ENCODE data around the gene CA4.
"Not testable (repeated sequence)": the region's sequence is repeated elsewhere in the genome, so short reads cannot be mapped to it uniquely, and the experiment has no call there.

Gene CA4

GRCh38 chr17:60149691-60150582, at the start of gene CA4:
Gene CA4 (plus strand): TSS chr17:60149973. CDS start chr17:60150035, 62 bp downstream.
- DNase-seq: peak in 2 of 3 experiments; percentile 43 to 49

DNA sequence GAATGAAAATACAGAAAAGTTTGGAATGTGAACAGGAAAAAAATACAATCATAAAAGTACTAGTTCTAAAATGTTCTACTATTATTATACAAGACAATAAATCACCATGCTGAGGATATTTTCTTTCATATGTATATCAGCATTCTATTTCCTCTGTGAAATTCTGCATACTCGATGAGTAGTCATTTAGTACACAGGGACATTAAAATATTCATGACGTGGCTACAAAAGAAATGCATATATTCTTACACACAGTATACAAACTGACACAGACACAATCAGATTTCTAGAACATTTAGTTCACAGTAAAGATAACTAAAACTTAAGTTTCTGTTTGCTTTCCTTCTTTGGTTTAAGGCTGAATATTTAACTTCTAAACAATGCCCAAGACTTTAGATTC, 49.2 kb upstream of the CA4 start:
- not testable (repeated sequence) for DNase-seq

GRCh38 chr17:60102015-60102631, 47.6 kb upstream of the CA4 start:
- DNase-seq: not testable (repeated sequence)

DNA sequence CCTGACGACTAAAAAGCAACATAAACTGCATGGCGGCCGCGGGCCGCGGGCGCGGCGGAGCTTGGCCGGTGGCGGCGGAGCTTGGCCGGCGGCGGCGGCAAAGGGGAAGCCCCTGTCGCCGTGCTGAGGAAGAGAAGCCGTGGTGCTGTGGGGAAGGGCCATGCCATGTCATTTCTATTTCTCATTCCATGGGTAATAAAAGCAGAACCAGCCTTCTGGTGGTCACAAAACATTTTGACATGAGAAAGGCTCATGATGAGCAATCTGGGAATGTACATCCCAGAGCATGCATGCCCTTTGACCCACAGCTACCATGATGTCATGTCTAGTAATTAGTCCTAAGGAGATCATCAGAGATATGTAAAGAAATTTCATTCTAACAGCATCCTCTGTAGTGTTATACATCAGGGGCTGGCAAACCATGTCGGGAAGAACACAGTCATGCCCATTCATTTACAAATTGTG, 47.1 kb upstream of the CA4 start:
- no peak for DNase-seq

DNA sequence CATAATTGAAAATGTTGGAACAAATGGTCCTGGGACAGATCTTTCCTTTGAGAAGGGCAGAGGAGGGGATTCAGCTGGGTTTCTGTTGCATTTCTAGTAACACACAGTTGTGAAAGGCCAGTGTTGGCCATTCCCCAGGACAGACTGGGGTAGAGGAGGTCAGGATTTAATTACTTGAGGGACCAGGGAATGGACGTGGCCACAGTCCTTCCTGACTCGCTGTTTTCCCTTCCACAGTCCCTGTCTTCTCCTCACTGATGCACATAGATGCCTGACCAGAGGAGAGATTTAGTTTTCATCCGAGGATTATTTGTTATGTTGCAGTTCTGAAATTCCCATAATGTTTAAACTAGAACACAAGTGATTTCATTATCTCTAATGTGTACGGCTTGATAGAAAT, 45.8 kb upstream of the CA4 start:
- no peak for DNase-seq

GRCh38 chr17:60106340-60107059, 43.3 kb upstream of the CA4 start:
- DNase-seq: no peak

- no peak for DNase-seq
Measured at GRCh38 chr17:60107526-60108257, 42.1 kb upstream of the CA4 start.

- DNase-seq: not testable (repeated sequence)
Measured at GRCh38 chr17:60108309-60108708, 41.5 kb upstream of the CA4 start.

GRCh38 chr17:60108712-60109111, 41.1 kb upstream of the CA4 start:
- no peak for DNase-seq

- DNase-seq: no peak
Measured at GRCh38 chr17:60109161-60109560, 40.6 kb upstream of the CA4 start.

DNA sequence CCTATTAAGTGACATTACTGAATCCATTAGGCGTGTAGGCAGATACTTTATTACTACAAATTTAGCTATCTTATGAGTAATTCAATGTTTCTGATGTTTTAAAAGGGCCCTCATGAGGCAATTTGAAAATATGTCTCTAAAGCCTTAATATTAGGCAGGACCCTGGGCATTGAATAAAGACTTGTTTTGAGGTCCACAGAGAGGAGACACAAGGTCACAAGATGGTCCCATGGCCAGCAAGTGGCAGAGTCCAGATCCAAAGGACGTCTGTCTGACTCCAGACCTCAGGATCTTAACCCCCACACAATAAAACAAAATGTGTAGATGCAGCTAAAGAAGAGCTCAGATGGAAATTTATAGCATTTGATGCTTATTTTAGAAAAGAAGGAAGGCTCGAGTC, 39.2 kb upstream of the CA4 start:
- DNase-seq: no peak

- DNase-seq: peak in 1 of 3 experiments; percentile 1
Measured at GRCh38 chr17:60111661-60112060, 38.1 kb upstream of the CA4 start.

DNA sequence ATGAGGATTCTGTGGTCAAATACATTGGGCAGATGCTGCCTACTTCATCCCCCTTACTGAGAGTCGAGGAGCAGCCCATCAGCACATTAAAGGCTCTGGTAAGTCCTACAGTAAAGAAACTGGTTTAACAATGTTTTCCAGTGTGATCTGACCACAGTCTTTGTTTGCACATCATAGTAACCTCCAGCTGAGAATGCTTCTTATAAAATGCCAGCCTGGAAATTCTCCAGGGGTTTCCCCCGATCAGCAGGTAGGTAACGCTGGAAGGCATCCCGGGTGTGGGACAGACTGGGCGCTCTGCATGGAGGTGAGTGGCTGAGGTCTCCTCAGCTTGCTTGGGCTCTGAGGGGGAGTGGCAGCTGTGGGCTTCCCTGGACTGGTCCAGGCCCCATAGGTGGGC, 34.4 kb upstream of the CA4 start:
- DNase-seq: not testable (repeated sequence)

- not testable (repeated sequence) for DNase-seq
Measured at GRCh38 chr17:60116196-60116595, 33.6 kb upstream of the CA4 start.

DNA sequence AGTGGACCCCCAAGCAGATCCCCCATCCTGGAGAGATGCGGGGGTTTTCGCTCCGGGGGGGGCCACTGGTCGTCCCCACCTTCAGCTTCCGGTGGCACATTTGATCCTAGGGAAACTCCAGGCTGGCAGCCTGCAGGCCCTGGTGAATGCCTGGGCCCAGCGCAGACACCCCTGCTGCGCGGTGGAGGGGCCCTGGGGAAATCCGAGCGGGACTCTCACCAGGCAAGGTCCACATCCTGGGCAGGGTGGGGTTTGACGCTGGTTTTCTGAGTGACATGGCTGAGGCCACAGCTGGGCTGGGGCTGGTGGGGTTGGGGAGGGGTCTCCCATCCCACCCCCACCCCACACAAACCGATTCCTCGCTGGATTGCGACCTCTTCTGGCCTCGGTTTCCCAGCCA, 30.6 kb upstream of the CA4 start:
- DNase-seq: not testable (repeated sequence)

DNA sequence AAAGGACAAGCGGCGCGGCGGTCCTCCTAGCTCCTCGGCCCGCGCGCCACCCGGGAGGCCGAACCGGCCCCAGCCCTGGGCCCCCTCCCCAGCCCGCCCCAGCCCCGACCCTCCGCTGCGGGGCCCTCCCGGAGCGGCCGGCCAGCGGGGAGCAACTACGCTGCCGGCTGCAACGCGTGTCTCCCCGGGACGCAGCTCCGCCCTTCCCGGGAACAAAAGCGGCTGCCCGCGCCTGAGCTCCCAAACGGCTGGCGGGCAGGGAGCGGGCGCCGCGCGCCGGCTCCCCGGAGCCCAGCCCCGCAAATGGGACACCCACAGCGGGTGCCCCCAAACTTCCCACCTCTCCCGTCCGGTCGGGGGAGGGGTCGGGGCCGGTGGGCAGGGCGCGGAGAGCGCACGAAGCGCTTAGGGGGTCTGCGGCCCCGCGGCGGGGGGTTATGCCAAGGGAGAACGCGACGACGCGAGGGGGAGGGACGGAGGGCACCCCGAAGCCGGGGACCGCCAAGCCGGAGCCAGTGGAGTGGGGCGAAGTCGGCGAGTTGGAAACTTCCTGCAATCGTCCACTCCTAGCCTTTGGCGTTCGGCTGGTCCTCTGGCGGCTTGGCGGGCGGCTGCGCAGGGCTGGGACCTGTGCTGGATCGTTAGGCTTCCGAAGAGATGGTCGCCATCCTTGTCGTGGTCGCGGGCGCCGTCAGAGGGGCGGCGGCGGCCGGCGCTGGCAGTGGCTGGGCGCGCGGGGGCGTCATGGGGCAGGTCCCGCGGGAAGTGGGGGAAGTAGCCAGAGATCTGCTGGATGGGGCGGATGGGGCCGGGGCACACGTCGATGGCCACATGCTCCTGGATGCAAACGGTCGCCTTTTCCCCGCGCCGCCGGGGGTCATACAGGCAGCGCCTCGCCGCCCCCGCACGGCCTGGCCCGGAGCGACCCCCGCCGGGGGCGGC, 29.7 kb upstream of the CA4 start:
- not testable (repeated sequence) for DNase-seq

- peak in 1 of 3 experiments; percentile 5 for DNase-seq
Measured at GRCh38 chr17:60127068-60128064, 22.4 kb upstream of the CA4 start.

DNA sequence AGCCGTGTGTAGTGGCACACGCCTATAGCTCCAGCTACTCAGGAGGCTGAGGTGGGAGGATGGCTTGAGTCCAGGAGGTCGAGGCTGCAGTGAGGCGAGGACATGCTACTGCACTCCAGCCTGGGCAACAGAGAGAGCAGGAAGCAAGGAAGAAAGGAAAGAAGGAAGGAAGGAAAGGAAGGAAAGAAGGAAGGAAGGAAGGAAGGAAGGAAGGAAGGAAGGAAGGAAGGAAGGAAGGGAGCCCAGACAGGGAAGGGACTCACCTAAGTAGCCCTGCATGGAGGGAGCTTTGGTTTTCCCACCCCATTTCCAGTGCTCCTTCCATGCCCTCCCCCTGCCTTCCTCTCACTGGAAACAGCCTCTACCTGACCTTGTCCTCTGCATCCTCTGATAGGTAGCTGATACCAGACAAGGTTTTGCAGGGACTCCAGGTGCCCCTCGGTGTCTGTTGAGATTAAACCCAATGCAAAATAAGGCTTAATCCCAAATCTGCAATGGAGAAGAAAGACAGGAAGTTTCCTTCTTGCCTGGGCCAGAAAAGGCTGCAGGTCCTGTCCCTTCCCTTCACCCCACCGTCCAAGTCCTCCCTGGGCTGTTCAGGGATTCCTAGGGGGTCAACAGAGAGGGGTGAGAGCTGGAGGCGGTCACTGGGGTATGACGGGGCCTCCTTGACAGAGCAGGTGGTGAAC, 21.5 kb upstream of the CA4 start:
- DNase-seq: no peak

- no peak for DNase-seq
Measured at GRCh38 chr17:60129164-60129563, 20.6 kb upstream of the CA4 start.

- DNase-seq: no peak
Measured at GRCh38 chr17:60130466-60130865, 19.3 kb upstream of the CA4 start.
